ENCODE measurements around the gene IKZF3.
"Not testable (repeated sequence)": the region's sequence is repeated elsewhere in the genome, so short reads cannot be mapped to it uniquely, and the experiment has no call there.

Gene IKZF3

DNA sequence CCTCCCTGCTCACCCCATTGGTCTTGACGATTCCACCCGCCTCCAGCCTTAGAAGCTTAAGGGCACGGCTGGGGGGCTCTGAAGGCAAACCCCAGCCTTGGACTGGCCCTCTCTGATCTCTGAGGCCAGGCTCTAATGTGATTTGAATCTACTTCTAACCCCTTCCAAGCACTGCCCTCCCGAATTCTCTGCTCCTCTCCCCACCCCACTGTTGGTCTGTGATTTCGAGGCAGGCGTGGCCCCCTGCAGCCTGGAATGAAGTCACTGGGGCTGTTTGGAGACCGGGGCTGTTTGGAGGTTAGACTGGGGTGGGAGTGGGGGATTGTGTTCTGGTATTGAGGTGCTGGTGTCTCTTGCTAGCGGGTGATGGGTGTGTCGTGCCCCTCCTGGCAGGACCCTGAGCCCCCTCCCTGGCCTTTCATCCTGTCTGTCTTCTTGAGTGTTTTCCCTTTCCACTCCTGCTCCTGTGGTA is 124.2 kb downstream of the IKZF3 start:
- DNase-seq (ENCODE audit: low read depth in 2 of 2): no peak

DNA sequence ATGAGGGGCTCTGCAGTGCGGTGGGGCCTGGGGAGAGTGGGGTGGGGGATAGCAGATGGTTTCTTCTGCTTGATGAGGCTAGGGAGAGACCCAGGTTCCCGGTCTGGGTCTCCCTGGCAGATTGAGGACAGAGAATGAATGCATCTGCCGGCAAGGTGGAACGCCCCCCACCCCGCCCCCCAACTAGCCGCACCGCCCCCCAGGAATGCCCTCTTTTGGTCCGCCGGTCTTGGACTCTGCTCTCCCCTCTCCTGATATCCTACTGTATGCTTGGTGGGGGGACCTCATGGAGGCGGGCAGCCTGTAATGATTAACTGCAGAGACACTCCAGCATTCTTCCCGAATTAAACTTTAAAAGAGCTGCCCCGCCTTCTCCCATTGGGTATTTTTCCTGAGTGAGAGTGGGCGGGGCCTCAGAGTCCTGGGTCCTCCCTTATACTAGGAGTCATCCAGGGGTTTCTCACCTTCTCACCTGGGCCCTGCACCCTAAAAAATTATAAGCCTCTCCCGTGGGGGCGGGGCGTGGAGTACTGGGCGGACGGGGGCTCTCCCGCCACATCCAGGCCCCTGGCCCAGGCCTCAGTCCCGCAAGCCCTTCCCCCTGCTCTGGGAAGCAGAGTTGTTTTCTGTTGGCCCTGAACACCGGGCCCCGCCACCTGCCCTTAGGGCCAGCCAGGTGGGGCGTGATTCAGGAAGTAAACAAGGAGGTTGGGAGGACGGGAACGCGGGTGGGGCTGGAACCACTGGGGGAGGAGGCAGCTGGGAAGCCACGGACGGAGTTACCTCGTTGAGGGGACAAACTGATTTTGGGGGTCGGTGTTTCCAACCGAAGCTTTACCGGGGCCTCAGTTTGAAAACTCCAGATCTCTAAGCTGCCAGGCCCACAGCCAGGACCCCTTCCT is 124.9 kb downstream of the IKZF3 start:
- no peak for DNase-seq (ENCODE audit: low read depth in 2 of 2)

DNA sequence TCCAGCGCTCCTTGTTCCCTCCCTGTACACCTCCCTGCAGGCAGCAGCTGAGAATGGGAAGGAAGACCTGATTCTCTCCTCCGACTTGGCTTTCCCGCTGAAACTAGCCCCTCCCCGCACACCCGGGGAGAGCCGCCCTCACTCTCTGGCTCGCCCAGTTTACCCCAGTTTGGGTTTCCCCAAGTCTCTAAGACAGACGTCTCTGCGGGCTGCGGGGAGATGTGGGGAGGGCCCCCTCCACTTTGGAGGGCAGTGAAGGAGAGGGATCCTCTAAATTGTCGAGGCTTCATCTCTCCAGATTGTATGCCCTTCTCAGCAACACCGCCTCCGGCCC is 125.6 kb downstream of the IKZF3 start:
- DNase-seq (ENCODE audit: low read depth in 2 of 2): peak; percentile 17 to 33

DNA sequence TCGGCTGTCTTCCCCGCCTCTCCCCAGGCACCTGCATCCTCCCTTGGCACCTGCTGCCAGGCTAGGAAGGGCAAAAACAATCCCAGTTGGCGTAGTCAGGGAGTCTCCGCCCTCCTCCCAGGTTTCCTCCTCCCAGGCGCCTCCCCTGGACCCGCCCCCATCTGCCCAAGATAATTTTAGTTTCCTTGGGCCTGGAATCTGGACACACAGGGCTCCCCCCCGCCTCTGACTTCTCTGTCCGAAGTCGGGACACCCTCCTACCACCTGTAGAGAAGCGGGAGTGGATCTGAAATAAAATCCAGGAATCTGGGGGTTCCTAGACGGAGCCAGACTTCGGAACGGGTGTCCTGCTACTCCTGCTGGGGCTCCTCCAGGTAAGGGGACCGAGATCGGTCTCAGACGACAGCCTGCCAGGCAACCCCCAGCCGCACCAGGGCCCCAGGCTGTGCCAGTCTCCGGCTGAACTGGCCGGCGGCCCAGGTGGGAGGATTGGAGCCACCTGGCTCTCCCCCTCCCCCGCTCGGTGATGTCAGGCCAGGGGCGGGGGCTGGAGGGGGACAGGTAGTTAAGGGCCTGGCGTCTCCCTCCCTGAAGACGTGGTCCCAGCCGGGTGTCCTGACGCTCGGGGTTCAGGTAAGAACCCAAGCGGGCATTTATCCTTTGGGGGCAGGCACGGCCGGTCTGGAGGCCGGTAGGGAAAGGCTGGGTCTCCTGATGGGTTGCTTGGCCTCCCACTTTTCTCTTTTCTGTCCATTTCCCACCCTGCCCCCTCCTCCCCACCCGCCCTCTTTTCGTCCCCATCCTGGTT is 126.1 kb downstream of the IKZF3 start, which contains the start of gene GRB7:
TSS of gene GRB7 (plus strand) at position 179 of the 808 bp plus-strand sequence. CDS start 4,364 bp downstream, outside the sequence.
- no peak for DNase-seq (ENCODE audit: low read depth in 2 of 2)

DNA sequence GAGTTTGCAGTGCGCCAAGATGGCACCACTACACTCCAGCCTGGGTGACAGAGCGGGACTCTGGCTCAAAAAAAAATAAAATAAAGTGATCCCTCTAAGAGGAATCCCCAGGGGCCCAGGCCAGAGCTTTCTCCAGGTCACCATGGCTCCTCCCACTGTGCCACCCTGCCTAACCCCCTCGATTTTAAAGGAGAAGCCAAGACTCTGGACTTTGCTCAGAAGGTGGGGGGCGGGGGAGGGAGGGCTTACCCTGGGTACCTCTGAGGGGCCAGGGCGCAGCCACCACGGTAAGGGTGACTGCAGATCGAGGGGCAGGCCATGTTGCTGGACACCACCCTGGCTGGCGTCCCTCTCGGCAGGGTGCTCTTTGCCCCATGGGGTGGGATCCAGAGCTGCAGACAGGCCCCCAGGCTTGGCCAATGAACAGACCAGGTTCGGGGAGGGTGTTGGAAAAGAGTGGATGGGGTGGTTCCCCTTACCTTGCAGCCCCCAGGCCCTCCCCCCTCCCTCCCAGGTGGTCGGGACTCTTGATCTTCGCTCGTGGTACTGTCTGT is 126.8 kb downstream of the IKZF3 start:
- DNase-seq (ENCODE audit: low read depth in 2 of 2): no peak

DNA sequence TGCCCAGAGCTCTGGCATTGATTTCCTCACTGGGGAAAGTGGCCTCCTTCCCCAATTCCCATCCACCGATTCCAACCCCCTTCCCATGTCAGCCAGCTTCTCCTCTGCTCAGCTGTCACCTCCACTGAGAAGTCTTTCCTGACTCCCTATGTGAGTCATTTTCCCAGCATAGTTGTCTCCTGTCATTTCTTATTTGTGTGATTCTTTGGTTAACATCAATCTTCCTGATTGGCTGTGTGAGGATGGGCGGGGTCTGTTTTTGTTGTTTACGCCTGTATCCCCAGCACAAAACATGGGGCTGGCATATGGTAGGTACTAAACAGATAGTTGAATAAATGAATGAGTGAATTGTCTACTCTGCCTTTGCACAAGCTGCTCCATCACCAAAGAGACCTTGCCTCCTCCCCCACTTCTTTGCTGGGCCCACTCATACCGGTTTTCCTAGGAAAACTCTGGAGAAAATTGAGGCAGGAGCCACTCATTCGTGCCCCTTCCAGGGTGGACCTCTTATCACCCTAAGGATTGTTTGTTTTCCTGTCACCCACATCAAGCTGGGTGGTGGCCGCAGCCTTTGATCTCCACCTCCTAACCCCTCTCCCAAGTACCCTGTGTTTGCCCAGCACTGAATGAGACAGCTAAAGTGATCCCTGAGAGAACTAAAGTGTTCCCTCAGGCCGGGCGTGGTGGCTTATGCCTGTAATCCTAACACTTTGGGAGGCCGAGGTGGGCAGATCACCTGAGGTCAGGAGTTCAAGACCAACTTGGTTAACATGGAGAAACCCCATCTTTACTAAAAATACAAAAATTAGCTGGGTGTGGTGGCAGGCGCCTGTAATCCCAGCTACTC is 127.6 kb downstream of the IKZF3 start:
- no peak for DNase-seq (ENCODE audit: low read depth in 2 of 2)

DNA sequence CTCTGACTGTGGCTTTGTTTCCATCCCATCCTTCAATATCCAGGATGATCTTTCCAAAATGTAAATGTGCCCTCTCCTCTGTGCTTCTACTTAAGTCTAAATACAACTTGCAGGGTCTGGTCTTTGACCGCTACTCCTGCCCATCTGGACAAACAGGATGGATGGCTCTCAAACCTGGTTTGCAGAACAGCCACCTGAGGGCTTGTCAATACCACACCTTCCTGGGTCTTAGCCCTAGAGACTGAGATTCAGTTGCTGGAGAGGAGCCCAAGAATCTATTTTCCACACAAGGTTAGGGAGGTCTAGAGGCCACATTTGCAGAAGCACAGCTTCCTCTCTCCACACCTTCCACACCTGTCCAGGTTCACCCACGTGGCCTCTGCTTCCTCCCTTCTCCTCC is 128.2 kb downstream of the IKZF3 start:
- DNase-seq (ENCODE audit: low read depth in 2 of 2): no peak

DNA sequence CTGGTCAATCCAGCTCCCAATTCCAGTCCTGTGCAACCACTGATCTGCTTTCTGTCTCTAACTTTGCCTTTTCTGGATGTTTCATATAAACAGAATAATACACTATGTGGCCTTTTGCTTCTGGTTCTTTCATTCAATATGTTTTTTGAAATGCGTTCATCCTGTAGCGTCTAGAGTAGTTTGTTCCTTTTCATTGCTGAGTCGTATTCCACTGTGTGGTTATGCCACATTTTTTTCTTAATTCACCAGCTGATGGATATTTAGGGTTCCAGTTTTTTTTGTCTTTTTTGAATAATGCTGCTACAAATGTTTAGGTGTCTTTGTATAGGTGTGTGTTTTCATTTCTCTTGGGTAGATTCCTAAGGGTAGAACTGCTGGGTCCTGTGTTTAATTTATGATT is 131.5 kb downstream of the IKZF3 start:
- DNase-seq (ENCODE audit: low read depth in 2 of 2): no peak

DNA sequence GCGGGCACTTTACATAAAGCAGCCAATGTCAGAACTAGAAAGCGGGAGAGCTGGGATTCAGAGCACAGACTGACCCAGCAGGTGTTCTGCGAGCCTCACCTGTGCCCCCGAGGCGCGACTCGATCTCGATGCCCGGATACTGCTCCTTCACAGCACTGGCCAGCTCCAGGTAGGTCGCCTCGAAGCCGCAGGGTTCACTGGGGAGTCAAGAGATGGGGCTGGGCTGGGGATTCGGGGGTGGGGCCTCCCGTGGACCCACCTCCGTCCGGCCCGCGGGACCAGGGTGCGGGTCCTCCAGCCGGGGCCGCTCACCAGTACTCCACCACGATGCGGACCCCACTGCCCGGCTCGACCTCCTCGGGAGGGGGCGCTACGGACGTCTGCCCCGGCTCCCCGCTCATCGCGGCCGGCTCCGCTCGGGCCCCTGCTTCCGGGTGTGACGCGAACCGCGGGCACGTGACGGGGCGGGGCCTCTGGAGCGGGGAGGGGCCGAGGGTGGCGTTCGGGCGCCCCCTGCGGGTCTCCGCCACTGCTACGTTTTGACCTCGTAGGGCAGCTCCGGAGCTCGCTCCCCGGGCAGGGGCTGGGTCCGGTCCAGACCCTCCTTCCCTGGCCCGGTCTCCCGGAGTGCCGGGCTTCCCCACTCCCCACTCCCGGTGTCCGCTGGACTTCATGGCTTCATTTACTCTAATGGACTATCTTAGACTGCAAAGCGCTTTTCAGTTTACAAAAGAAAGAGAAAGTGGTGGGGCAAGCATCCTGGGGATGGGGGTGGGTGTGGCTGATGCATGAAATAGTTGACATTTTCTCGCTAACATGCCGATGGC is 133.8 kb downstream of the IKZF3 start, which contains the start of gene MIEN1:
TSS of gene MIEN1 (minus strand) at position 438 of the 827 bp plus-strand sequence. CDS start at position 401, 37 bp downstream.
- DNase-seq (ENCODE audit: low read depth in 2 of 2): peak; percentile 78 to 87

DNA sequence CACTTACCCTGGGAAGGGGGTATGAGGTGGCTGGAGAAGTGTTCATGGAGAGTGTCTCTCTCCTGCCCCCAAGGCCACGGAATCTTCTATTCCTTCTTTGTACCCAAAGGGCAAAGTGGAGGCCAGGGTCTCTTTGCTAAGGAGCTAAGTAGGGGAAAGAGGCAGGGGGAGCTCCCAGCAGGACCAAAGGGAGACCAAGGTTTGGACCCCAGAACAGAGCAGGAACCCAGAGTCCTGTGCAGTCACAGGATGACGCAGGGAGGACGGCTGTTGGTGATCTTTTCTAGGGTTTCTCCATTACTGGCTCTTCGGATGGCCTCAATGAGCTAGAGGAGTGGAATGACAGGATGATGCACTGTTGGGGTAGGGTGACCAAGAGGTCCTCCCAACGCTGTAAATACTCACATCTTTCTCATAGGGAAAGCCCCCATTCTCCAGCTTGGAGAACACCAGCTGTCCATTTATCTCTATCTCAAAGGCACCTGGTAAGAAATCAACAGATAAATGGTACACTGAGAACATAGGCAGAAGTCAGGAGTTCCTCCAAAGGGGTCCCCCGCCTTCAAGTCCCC is 134.7 kb downstream of the IKZF3 start:
- no peak for DNase-seq (ENCODE audit: low read depth in 2 of 2)

DNA sequence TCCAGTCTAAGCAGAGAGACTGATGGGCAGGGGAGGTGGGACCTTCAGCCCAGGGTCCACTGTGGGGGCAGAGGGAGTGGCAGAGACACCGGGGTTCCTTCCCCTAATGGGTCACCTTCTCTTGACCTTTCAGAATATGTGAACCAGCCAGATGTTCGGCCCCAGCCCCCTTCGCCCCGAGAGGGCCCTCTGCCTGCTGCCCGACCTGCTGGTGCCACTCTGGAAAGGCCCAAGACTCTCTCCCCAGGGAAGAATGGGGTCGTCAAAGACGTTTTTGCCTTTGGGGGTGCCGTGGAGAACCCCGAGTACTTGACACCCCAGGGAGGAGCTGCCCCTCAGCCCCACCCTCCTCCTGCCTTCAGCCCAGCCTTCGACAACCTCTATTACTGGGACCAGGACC is 136.6 kb downstream of the IKZF3 start:
- DNase-seq (ENCODE audit: low read depth in 2 of 2): no peak

DNA sequence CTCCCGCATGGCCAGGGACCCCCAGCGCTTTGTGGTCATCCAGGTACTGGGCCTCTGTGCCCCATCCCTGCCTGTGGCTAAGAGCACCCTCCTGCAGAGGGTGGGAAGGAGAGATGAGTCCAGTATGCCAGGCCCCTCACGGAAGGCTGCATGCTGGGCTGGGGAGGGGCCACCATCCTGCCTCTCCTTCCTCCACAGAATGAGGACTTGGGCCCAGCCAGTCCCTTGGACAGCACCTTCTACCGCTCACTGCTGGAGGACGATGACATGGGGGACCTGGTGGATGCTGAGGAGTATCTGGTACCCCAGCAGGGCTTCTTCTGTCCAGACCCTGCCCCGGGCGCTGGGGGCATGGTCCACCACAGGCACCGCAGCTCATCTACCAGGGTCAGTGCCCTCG is 137.5 kb downstream of the IKZF3 start:
- DNase-seq (ENCODE audit: low read depth in 2 of 2): no peak

DNA sequence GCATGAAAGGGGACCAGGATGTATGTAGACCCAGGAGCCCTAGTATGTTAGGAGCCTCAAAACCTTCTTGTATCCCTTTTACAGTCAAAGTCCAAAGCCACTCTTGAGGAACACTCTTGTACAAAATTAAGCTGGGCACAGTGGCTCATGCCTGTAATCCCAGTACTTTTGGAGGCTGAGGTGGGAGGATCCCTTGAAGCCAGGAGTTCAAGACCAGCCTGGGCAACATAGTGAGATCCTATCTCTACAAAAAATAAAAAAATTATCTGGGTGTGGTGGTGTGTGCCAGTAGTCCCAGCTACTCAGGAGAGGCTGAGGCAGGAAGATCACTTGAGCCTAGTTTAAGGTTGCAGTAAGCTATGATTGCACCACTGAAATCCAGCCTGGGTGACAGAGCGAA is 138.2 kb downstream of the IKZF3 start:
- not testable (repeated sequence) for DNase-seq (ENCODE audit: low read depth in 2 of 2)

DNA sequence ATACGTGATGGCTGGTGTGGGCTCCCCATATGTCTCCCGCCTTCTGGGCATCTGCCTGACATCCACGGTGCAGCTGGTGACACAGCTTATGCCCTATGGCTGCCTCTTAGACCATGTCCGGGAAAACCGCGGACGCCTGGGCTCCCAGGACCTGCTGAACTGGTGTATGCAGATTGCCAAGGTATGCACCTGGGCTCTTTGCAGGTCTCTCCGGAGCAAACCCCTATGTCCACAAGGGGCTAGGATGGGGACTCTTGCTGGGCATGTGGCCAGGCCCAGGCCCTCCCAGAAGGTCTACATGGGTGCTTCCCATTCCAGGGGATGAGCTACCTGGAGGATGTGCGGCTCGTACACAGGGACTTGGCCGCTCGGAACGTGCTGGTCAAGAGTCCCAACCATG is 139.4 kb downstream of the IKZF3 start:
- DNase-seq (ENCODE audit: low read depth in 2 of 2): no peak

DNA sequence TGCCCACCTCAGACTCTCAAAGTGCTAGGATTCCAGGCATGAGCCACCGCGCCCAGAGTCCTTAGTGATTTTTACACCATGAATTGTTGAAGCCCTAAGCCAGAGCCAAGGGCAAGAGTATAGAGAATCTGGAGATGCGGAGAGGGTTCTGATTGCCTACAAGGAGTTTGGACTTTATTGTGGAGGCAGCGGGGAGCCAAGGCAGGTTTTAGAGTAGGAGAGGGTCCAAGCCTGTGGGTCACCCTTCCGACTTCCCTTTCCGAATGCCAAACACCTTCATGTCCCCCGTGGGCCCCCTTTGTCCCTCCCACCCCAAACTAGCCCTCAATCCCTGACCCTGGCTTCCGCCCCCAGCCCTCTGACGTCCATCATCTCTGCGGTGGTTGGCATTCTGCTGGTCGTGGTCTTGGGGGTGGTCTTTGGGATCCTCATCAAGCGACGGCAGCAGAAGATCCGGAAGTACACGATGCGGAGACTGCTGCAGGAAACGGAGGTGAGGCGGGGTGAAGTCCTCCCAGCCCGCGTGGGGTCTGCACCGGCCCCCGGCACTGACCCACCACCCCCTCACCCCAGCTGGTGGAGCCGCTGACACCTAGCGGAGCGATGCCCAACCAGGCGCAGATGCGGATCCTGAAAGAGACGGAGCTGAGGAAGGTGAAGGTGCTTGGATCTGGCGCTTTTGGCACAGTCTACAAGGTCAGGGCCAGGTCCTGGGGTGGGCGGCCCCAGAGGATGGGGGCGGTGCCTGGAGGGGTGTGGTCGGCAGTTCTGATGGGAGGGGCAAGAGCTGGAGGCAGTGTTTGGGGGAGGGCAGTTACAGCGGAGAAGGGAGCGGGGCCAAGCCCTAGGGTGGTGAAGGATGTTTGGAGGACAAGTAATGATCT is 140.9 kb downstream of the IKZF3 start:
- no peak for DNase-seq (ENCODE audit: low read depth in 2 of 2)

DNA sequence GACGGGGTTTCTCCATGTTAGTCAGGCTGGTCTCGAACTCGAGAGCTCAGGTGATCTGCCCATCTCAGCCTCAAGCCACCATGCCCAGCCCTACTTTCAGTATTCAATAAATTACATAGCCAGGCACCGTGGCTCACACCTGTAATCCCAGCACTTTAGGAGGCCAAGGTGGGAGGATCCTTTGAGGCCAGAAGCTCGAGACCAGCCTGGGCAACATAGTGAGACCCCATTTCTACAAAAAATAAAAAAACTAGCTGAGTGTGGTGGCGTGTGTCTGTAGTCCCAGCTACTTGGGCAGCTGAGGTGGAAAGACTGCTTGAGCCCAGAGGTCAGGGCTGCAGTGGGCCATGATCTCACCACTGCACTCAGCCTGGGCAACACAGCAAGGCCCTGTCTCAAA is 142.0 kb downstream of the IKZF3 start:
- DNase-seq (ENCODE audit: low read depth in 2 of 2): no peak

DNA sequence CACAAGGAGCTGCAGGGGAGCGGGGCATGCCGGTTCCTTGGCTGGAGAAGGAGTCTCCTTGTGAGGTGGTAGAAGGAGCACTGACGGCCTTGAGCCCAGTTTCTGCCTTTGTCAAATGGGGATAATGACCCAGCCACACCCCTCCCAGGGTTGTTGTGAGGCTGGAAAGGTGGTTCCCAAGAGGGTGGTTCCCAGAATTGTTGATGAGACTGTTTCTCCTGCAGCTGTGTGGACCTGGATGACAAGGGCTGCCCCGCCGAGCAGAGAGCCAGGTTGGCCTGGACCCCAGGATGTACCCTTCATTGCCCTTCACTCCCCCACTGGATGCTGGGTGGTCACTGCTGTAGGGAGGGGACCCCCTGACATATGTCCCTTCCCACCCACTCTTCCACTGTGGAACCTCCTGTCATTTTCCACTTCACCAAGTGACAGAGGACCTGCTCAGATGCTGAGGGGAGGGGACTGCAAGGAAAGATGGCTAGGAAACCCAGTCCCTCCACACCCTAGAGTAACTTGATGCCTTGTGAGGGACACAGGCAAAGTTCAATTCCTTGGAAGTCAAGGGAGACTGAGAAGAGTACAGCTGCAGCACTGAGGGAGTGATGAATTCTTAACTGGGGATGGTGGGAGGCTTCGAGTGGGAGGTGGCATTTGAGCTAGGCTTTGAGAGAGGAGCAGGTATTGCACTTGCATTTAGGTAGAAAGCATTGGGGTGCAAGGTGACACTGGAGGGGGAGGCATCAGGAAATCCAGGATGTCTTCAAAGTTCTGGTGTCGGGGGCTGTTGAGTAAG is 144.4 kb downstream of the IKZF3 start:
- no peak for DNase-seq (ENCODE audit: low read depth in 2 of 2)

DNA sequence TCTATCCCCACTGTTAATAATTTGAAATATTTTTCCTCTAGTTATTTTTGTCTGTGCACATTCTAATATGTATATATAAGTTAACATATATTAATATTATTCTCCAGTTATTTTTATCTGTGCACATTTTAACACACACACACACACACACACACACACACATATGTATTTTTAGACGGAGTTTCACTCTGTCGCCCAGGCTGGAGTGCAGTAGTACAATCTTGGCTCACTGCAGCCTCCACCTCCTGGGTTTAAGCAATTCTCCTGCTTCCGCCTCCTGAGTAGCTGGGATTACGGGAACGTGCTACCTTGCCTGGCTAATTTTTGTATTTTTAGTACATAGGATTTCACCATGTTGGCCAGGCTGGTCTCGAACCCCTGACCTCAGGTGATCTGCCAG is 146.5 kb downstream of the IKZF3 start:
- DNase-seq (ENCODE audit: low read depth in 2 of 2): no peak
